ENCODE measurements around the gene PADI3.

PADI3 gene

GRCh38 chr1:17248781-17249180 is at the start of gene PADI3:
PADI3 (plus strand) TSS chr1:17249098; CDS start chr1:17249138, 40 bp downstream.
- DNase-seq (ENCODE audit: low spot score) = no peak

- no peak for DNase-seq (ENCODE audit: low spot score)
Measured at GRCh38 chr1:17199267-17200044, 49.4 kb upstream of the PADI3 start.

- DNase-seq (ENCODE audit: low spot score) = no peak
Measured at GRCh38 chr1:17200246-17200645, 48.7 kb upstream of the PADI3 start.

GRCh38 chr1:17200756-17201155 is 48.1 kb upstream of the PADI3 start:
- DNase-seq (ENCODE audit: low spot score) = no peak

GRCh38 chr1:17201201-17202021 is 47.5 kb upstream of the PADI3 start:
- peak; percentile 14 for DNase-seq (ENCODE audit: low spot score)

- no peak for DNase-seq (ENCODE audit: low spot score)
Measured at GRCh38 chr1:17204546-17205440, 44.1 kb upstream of the PADI3 start, which contains the start of gene PADI1. PADI1 (plus strand) TSS chr1:17205128; CDS start chr1:17205218, 90 bp downstream.

- no peak for DNase-seq (ENCODE audit: low spot score)
Measured at GRCh38 chr1:17205652-17206051, 43.2 kb upstream of the PADI3 start.

- no peak for DNase-seq (ENCODE audit: low spot score)
Measured at GRCh38 chr1:17206196-17206595, 42.7 kb upstream of the PADI3 start.

- no peak for DNase-seq (ENCODE audit: low spot score)
Measured at GRCh38 chr1:17207046-17207445, 41.9 kb upstream of the PADI3 start.

- no peak for DNase-seq (ENCODE audit: low spot score)
Measured at GRCh38 chr1:17207540-17207939, 41.4 kb upstream of the PADI3 start.

- peak; percentile 45 for DNase-seq (ENCODE audit: low spot score)
Measured at GRCh38 chr1:17207966-17208418, 40.9 kb upstream of the PADI3 start.

GRCh38 chr1:17208546-17208945 is 40.4 kb upstream of the PADI3 start:
- no peak for DNase-seq (ENCODE audit: low spot score)

- DNase-seq (ENCODE audit: low spot score) = no peak
Measured at GRCh38 chr1:17209430-17209829, 39.5 kb upstream of the PADI3 start.

- no peak for DNase-seq (ENCODE audit: low spot score)
Measured at GRCh38 chr1:17210176-17210575, 38.7 kb upstream of the PADI3 start.

GRCh38 chr1:17211377-17211776 is 37.5 kb upstream of the PADI3 start:
- no peak for DNase-seq (ENCODE audit: low spot score)

GRCh38 chr1:17212009-17212408 is 36.9 kb upstream of the PADI3 start:
- no peak for DNase-seq (ENCODE audit: low spot score)

- peak; percentile 56 for DNase-seq (ENCODE audit: low spot score)
Measured at GRCh38 chr1:17212487-17213121, 36.3 kb upstream of the PADI3 start.

- no peak for DNase-seq (ENCODE audit: low spot score)
Measured at GRCh38 chr1:17213148-17213781, 35.6 kb upstream of the PADI3 start.

- DNase-seq (ENCODE audit: low spot score) = no peak
Measured at GRCh38 chr1:17213782-17214148, 35.1 kb upstream of the PADI3 start.

- no peak for DNase-seq (ENCODE audit: low spot score)
Measured at GRCh38 chr1:17214876-17215544, 33.9 kb upstream of the PADI3 start.

- DNase-seq (ENCODE audit: low spot score) = no peak
Measured at GRCh38 chr1:17215545-17215890, 33.4 kb upstream of the PADI3 start.
